Femur (tissue), 1 donor: ENCODE measurements around the gene RFXAP.
A peak's percentile ranks its signal among the peaks of the same experiment; 100 is the strongest.
"Not testable (repeated sequence)": the region's sequence is repeated elsewhere in the genome, so short reads cannot be mapped to it uniquely, and the experiment has no call there.

Experiments
- DNase-seq: peaks from one replicate; pipeline ENCODE4 v3.0.0-alpha.2; 2017

The RFXAP gene, protein sequence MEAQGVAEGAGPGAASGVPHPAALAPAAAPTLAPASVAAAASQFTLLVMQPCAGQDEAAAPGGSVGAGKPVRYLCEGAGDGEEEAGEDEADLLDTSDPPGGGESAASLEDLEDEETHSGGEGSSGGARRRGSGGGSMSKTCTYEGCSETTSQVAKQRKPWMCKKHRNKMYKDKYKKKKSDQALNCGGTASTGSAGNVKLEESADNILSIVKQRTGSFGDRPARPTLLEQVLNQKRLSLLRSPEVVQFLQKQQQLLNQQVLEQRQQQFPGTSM

DNA sequence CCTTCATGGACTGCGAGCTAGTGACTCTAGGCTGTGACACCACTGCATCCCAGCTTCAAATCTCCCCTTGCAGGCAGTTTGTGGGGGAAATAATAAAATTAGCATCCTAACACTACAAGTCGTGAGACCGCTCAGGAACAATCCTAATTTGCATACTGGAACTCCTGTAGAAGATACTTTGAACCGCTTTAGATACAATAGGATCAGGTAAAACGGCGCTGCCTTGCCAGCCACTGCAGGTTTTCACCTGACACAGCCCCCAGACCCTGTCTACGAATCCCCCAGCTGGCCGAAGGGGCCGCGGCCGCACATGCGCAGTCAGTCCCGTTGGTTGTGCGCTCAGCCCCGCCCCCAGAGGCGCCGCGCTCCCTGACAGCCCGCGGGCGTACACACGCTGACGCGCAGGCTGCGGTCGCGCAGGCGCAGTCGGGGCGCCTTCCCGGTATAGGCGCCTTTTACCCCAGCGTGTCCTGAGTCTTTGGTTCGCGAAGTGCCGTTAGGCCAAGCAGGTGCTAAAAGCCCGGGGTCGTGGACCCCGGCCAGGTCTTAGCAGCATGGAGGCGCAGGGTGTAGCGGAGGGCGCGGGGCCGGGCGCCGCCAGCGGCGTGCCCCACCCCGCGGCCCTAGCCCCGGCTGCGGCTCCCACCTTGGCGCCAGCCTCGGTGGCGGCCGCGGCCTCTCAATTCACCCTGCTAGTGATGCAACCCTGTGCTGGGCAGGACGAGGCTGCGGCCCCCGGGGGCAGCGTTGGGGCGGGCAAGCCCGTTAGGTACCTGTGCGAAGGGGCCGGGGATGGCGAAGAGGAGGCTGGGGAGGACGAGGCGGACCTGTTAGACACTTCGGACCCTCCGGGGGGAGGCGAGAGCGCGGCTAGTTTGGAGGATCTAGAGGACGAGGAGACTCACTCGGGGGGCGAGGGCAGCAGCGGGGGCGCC is at the start of gene RFXAP:
RFXAP (plus strand) TSS at position 419 of the 935 bp plus-strand sequence; CDS start at position 555, 136 bp downstream.
- DNase-seq: peak; percentile 94

- no peak for DNase-seq
These were observed 49.5 kb upstream of the RFXAP start for GRCh38 chr13:36769545-36769944.

GRCh38 chr13:36770741-36771140 is 48.3 kb upstream of the RFXAP start:
- DNase-seq: peak; percentile 33

GRCh38 chr13:36772853-36773252 is 46.2 kb upstream of the RFXAP start:
- no peak for DNase-seq

- no peak for DNase-seq
These were observed 44.1 kb upstream of the RFXAP start for GRCh38 chr13:36774931-36775330.

GRCh38 chr13:36776175-36776574 is 42.8 kb upstream of the RFXAP start:
- DNase-seq: no peak

DNA sequence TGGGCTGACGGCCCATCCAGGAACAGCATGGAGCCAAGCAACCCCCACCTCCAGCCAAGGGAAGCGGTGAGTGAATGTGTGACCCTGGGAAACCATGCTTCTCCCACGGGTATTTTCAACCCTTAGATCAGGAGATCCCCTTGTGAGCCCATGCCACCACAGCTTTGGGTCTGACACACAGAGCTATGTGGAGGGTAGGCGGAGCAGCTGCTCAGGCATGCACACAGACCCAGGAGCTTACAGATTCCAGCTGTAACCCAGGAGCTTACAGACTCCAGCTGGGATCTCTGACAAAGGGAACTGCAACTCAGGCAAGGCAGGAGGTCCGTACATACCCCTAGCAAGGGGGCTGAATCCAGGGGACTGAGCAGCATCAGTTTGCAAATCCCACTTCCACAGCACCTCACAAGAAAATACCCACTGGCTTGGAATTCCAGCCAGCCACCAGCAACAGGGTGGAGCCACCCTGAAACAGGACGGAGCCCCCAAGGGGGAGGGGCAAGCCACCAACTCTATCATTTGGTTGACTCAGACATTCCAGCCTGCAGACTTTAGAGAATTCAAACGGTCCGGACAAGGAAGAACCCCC is 40.8 kb upstream of the RFXAP start:
- peak; percentile 35 for DNase-seq

- no peak for DNase-seq
These were observed 35.1 kb upstream of the RFXAP start for GRCh38 chr13:36783890-36784289.

GRCh38 chr13:36786175-36786574 is 32.8 kb upstream of the RFXAP start:
- not testable (repeated sequence) for DNase-seq

- DNase-seq: no peak
These were observed 31.8 kb upstream of the RFXAP start for GRCh38 chr13:36787181-36787580.

DNA sequence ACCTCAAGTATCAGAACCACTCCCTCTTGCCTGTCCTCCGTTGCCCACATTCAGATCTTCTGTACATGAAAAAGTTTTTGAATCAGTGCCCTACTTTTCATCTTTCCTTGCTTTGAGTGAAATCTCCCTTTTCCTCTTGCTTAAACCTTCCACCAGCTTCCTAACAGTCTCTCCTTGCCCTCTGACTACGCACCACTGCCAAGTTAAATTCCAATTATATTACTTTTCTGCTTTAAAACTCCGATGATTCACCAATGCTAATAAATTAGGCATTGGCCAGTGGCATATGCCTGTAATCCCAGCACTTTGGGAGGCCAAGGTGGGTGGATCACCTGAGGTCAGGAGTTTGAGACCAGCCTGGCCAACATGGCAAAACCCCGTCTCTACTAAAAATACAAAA is 30.7 kb upstream of the RFXAP start:
- DNase-seq: no peak

DNA sequence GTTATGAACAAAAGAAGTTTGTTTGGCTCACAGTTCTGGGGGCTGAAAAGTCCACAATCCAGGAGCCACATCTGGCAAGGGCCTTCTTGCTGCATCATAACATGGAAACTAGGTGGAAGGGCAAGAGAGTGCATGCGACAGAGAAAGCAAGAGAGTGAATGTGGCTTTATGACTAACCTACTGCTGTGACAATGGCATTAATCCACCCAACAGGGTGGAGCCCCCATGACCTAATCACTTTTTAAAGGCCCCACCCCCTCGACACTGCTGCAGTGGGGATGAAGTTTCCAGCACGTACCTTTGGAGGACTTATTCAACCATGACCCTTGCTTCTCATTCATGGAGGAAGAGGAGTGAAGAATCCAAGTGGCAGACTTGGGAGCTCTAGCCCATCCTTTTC is 30.0 kb upstream of the RFXAP start:
- no peak for DNase-seq

DNA sequence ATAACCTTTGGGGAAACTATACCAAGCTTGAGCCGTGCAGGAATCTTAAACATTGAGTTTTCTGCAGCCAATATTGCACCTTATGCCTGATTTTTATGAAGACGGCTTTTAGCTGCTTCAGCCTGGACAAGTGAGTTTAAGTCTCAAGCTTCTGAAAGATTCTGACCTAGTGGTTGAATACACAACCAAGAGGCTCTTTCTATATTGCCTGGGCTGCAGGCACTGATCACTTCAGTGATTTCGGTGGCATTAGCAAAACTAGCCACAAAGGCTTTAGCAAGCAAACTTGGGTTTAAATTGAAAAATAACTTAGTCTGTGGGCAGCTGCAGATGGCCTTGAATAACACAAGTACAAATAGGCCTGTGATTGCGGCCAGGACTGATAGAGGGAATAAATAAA is 29.3 kb upstream of the RFXAP start:
- no peak for DNase-seq

DNA sequence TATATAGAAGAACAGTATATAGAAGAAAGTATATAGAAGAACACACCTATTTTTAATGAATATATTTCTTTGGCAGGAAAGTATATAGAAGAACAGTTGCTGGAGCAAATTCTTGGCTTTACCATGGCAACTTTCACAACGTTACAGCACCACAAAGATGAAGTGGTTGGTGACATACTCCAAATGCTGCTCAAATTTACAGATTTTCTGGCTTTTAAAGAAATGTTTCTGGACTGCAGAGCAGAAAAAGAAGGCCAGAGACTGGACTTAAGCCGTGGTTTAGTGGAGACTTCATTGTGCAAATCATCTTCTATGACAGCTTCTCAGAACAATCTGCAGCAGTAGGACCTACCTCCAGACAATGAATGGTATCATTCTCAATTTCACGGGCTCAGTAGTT is 24.3 kb upstream of the RFXAP start:
- no peak for DNase-seq

DNA sequence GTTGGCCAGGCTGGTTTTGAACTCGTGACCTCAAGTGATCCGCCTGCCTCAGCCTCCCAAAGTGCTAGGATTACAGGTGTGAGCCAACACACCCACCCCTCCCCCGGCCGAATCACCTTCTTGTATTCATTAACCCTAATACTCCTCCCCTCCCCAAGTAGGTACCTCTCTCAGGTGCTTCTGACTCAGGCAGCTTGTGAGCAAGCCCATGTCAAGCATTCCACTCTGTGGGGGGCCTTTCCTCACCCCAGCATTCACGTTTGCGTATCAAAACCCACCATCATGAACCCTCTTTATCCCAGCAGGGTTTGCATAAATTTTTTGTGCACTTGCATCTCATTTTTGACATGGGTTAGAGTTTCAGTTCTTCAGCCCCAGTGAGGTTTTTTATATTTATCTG is 23.6 kb upstream of the RFXAP start:
- DNase-seq: no peak

DNA sequence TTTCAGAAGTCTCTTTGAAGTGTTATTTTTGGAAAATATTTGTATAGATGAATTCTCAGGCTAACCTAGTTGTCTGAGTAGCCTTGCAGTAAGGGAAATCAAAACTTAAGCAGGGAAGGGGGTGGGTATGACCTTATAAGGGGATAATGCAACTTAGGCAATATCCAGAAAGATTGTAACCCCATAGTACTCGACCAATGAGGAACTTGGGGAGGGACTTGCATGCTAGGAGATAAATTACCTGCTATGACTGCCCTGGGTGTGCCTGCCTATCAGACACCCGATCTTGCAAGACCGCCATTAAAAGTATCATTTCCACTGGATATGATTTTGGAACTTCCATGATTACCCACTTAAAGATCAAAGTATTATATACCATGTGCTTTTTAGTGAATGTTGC is 23.0 kb upstream of the RFXAP start:
- no peak for DNase-seq

- no peak for DNase-seq
These were observed 18.0 kb upstream of the RFXAP start for GRCh38 chr13:36801035-36801434.

DNA sequence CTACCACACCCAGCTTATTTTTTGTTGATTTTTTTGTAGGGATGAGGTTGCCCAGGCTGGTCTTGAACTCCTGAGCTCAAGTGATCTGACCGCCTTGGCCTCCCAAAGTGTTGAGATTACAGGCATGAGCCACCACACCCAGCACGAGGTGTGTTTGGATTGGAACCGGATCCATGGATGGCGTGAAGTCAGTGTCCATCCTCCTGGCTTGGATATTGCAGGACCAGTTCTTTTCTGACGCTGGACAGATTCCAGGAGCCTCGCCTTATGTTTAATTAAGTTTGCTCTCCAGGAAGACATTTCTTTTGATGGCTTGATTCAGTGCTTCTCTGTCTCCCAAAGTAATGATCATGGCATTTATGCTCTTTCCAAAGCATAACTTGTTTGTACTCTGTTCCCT is 14.4 kb upstream of the RFXAP start:
- no peak for DNase-seq

DNA sequence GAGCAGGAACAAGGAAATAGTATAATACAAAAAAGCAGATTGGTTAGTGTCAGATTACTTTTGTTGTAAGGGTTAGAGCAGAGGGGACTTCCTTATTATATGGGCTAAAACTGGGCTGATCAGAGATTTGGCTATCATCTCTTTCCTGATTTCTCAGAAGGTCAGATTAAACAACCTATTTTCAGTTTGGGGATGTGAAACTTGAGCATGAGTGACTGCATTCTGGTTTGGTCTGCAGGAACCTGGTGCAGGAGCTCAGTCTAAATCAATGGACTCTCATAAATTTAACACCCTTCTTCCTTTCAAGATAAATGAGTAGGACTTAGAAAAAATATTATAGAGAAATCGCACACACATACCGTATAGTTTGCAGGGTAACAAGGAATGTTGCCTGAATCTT is 12.9 kb upstream of the RFXAP start:
- DNase-seq: no peak

DNA sequence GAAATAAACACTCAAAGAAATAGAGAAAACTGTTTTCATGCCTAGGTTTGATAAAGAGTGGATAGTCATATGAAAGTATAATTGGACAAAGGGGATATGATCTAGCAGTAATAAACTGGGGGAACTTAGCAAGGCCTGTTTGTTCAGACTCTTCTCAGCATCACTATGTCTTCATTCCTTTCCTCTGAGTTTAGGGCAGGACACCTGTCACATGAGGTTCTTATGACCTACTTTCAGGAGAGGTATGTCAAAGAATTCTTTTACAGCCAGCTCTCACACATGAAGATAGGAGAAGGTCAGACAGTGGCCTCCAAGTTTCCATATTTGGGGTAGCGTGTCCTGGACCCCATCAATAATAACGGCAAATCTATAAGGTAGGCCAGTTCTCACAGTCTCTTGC is 11.4 kb upstream of the RFXAP start:
- DNase-seq: no peak

DNA sequence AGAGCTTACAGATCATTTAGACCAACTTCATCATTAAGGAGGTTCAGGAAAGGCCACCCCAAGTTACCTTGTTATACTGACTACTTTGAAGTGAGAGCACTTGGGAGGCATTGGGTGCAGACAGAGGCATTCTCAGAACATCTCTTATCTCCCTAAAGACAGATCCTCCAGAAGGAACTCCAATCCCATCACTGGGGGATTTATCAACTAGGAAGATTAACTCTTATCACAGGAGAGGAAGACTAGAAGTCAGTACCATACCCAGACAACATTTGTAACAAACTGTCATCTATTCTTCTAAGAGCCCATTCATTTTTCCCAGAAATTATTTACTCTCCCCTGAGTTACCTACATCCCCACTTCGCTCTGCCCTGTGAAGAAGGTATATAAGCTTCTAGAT is 5.8 kb upstream of the RFXAP start:
- DNase-seq: no peak

DNA sequence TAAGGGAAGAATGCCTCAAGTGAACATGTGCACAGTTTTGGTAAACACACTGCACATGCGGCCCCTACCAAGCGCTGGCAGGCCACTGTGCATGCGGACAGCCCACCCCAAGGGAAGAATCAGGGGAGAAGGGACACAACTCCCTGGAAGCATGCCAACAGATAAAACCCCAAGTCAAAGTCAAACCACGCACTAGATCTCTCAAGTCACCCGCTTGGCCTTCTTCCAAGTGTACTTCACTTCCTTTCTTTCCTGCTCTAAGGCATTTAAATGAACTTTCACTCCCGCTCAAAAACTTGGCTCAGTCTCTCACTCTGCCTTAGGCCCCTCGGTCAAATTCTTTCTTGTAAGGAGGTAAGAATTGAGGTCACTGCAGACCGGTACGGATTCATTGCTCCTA is 4.6 kb upstream of the RFXAP start:
- no peak for DNase-seq

- no peak for DNase-seq
These were observed 4.0 kb upstream of the RFXAP start for GRCh38 chr13:36815062-36815461.
